Nephron (organoid): ENCODE results near the gene CCDC34.

ENCODE experiments used
- H3K27ac Mint-ChIP-seq, 3 experiments: 2 replicates each; pipeline ENCODE4 v1.8.0; 2020; ENCODE audit warnings: mixed read lengths in 3 of 3, mild to moderate bottlenecking in 2 of 3, moderate library complexity in 1 of 3
- H3K27me3 Mint-ChIP-seq: 2 replicates; pipeline ENCODE4 v1.8.0; 2021; ENCODE audit warnings: low read depth, mild to moderate bottlenecking, moderate library complexity, mixed read lengths
- H3K36me3 Mint-ChIP-seq: 2 replicates; pipeline ENCODE4 v1.8.0; 2020; ENCODE audit warnings: low read depth, mixed read lengths
- H3K4me1 Mint-ChIP-seq: 2 replicates; pipeline ENCODE4 v1.8.0; 2020; ENCODE audit warnings: mixed read lengths
- H3K4me3 Mint-ChIP-seq, 3 experiments: 2 replicates each; pipeline ENCODE4 v1.8.0; 2020; ENCODE audit warnings: mild to moderate bottlenecking in 3 of 3, mixed read lengths in 3 of 3, moderate library complexity in 2 of 3
- H3K9me3 Mint-ChIP-seq: 2 replicates; pipeline ENCODE4 v1.8.0; 2020; ENCODE audit warnings: mixed read lengths
- TF ChIP-seq, protein P1 (sequence below), 3 experiments: fragments of 200-600 bp; sonication (generic); IDR thresholded peaks; one replicate each; pipeline ENCODE4 v1.5.0; 2021; ENCODE audit warnings: antibody characterized with exemption in 3 of 3; ENCODE audit not compliant: unreplicated experiment in 3 of 3

CCDC34 gene

DNA sequence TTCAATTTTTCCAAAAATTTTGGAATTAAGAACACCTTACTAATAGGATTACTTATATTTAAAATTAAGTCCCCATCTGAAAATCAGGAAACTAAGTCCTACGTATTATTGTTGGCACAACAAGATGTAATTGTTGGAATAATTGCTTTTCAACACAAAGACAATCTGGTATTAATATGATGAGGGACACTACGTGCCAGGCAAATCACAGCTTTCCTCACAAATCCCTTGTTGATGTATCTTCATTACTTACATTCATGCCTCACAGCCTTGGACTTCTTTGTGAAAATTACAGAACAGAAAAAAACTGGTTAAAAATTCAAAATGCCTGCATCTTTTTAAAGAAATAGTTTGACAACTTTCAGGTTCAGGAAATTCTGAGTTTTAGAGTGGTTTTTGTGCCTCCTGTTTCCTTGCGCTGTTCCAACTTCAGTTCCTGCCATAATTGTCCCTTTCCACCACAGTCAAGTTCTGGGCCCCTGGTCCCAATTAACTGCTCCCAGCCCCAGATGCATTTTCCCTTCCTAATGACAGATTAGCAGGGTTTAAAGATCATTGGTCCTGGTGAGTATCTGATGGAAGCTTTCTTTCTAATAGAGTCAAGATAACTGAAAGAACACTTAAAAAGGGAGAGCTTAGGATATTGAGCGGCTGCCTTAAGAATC lies 23.3 kb upstream of the CCDC34 start:
- TF ChIP-seq, protein P1, sequence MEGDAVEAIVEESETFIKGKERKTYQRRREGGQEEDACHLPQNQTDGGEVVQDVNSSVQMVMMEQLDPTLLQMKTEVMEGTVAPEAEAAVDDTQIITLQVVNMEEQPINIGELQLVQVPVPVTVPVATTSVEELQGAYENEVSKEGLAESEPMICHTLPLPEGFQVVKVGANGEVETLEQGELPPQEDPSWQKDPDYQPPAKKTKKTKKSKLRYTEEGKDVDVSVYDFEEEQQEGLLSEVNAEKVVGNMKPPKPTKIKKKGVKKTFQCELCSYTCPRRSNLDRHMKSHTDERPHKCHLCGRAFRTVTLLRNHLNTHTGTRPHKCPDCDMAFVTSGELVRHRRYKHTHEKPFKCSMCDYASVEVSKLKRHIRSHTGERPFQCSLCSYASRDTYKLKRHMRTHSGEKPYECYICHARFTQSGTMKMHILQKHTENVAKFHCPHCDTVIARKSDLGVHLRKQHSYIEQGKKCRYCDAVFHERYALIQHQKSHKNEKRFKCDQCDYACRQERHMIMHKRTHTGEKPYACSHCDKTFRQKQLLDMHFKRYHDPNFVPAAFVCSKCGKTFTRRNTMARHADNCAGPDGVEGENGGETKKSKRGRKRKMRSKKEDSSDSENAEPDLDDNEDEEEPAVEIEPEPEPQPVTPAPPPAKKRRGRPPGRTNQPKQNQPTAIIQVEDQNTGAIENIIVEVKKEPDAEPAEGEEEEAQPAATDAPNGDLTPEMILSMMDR (IDR thresholded peaks at IDR 0.05; ENCODE audit: unreplicated experiment in 3 of 3): no peak
- peaks cover 52% of the 10 kb centered on the region for H3K36me3 Mint-ChIP-seq
- no peaks in the 10 kb centered on the region for H3K27me3 Mint-ChIP-seq
- H3K27ac Mint-ChIP-seq: peak overlapping the region; percentile 11 to 49 (median 48)
- no peaks in the 10 kb centered on the region for H3K9me3 Mint-ChIP-seq
- no peak overlapping the region for H3K4me3 Mint-ChIP-seq
- peaks cover 9% of the 10 kb centered on the region for H3K4me1 Mint-ChIP-seq

DNA sequence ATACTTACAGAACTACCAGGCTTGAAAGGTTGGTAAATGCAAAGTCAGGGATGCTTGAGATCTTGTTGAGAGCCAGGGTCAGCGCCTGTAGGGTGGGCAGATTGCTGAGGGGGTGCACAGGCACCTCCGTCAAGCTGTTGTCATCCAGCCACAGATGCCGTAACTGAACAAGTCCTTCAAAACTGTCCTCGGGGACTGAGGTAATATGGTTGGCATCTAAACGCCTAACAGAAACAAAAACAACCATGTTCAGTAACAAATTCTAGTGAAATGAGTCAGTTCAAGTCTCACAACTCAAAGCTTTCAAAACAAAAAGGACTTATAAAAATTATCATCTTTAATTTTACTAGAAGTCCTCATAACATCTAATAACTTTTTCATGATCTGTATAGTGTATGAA lies 22.2 kb upstream of the CCDC34 start:
- H3K27ac Mint-ChIP-seq: peak overlapping the region in 2 of 3 experiments; percentile 49 to 65

DNA sequence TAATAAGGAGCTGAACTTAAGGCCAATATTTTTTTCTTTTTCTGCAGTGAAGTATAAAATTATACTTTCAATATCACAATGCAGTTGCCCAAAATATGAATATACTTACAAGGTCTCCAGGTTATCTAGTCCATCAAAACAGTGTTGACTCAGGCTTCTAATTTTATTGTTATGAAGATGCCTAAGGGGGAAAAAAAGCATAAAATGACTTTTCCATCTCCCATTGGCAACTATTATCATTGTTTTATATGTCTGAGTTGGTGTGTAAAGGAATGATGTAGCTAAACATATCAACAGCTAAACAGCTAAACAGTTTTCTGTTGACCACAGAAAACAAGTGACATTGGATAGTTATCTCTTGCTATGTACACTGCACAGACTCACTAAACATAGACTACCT lies 21.2 kb upstream of the CCDC34 start:
- peaks cover 9% of the 10 kb centered on the region for H3K4me1 Mint-ChIP-seq

More for the DNA sequence above, 22.2 kb upstream of the CCDC34 start:
- H3K36me3 Mint-ChIP-seq: peaks cover 50% of the 10 kb centered on the region
- peaks cover 9% of the 10 kb centered on the region for H3K4me1 Mint-ChIP-seq
- no peak overlapping the region for H3K4me3 Mint-ChIP-seq
- TF ChIP-seq, protein P1 (IDR thresholded peaks at IDR 0.05; ENCODE audit: unreplicated experiment in 3 of 3): no peak
- H3K27me3 Mint-ChIP-seq: no peaks in the 10 kb centered on the region
- no peaks in the 10 kb centered on the region for H3K9me3 Mint-ChIP-seq

DNA sequence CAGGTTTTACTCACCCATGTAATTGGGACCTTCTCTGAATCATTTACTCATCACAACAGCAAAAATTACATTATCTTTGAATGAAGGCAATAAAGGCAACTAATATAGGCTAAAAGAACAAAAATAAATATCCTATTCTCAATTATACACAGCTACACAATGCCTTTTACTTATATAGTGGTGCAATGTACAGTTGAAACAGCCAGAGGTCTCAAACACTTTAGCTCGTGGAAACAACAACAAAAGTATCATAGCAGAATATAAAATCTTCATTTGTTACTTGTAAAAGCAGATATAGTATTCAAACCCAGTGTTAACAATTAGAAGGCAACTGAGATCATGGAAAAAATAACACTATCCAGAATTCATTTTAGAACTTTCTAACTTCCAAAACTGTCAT lies 20.6 kb upstream of the CCDC34 start:
- Mint-ChIP-seq H3K36me3 (peaks cover 60% of the 10 kb centered on the region), H3K4me1 (peaks cover 9% of the 10 kb centered on the region), H3K9me3 (no peaks in the 10 kb centered on the region), H3K4me3 (no peak overlapping the region), H3K27me3 (no peaks in the 10 kb centered on the region), H3K27ac (peak overlapping the region; percentile 49 to 72 (median 69))
- TF ChIP-seq, protein P1 (IDR thresholded peaks at IDR 0.05; ENCODE audit: unreplicated experiment in 3 of 3): no peak

More for the DNA sequence above, 21.2 kb upstream of the CCDC34 start:
- peaks cover 55% of the 10 kb centered on the region for H3K36me3 Mint-ChIP-seq
- peak overlapping the region in 1 of 3 experiments; percentile 46 for H3K27ac Mint-ChIP-seq
- H3K27me3 Mint-ChIP-seq: no peaks in the 10 kb centered on the region
- H3K9me3 Mint-ChIP-seq: no peaks in the 10 kb centered on the region
- H3K4me3 Mint-ChIP-seq: no peak overlapping the region
- TF ChIP-seq, protein P1 (IDR thresholded peaks at IDR 0.05; ENCODE audit: unreplicated experiment in 3 of 3): no peak

DNA sequence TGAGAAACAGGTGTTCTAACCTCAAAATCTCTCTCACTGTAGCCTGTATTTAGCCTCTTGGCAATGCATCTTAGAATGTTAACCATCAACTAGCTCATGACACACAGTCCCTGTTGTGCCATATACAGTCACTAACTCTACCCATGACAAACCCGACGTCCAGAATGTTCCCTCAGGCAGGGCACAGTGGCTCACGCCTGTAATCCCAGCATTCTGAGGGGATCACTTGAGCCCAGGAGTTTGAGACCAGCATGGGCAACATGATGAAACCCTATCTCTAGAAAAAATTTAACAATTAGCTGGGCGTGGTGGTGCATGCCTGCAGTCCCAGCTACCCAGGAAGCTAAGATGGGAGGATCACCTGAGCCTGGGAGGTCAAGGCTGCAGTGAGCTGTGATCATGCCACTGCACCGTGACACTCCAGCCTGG lies 18.2 kb upstream of the CCDC34 start:
- no peaks in the 10 kb centered on the region for H3K27me3 Mint-ChIP-seq

More for the DNA sequence above, 18.2 kb upstream of the CCDC34 start:
- Mint-ChIP-seq H3K36me3 (peaks cover 62% of the 10 kb centered on the region), H3K27ac (peak overlapping the region; percentile 10 to 72 (median 67)), H3K9me3 (no peaks in the 10 kb centered on the region), H3K4me1 (peaks cover 4% of the 10 kb centered on the region), H3K4me3 (no peak overlapping the region)
- TF ChIP-seq, protein P1 (IDR thresholded peaks at IDR 0.05; ENCODE audit: unreplicated experiment in 3 of 3): no peak
